Measurements from ENCODE around the gene CDH5.
"Not testable (repeated sequence)": the region's sequence is repeated elsewhere in the genome, so short reads cannot be mapped to it uniquely, and the experiment has no call there.

- not testable (repeated sequence) for TF ChIP-seq CTCF, POLR2A (IDR thresholded peaks at IDR 0.05)
These were observed 35.0 kb upstream of the CDH5 start for GRCh38 chr16:66331464-66331863.
